Spinal cord (tissue), 10 donors: ENCODE measurements around the gene ZFYVE28. TPM values are rescaled to one million over a fixed set of nuclear protein-coding genes. Genes with fewer than 3 reads are reported as not detected.

Experiments used
- DNase-seq, 6 donors: peaks; one replicate each; pipeline versions ENCODE4 v3.0.0 to v3.0.0-alpha.2; 2013 to 2015; ENCODE audit warnings: low spot score in 6 of 6, low read depth in 4 of 6
- H3K27ac ChIP-seq: one replicate; pipeline ENCODE4 v1.5.1; 2013; ENCODE audit warnings: low read depth, low read length, control low read depth
- H3K27me3 ChIP-seq: one replicate; pipeline ENCODE4 v1.6.1; 2013; ENCODE audit warnings: low read length; ENCODE audit not compliant: control insufficient read depth, insufficient read depth
- H3K36me3 ChIP-seq: one replicate; pipeline ENCODE4 v1.6.1; 2013; ENCODE audit warnings: low read length; ENCODE audit not compliant: control insufficient read depth, insufficient read depth
- H3K4me1 ChIP-seq: one replicate; pipeline ENCODE4 v1.6.1; 2013; ENCODE audit warnings: low read length; ENCODE audit not compliant: control insufficient read depth, insufficient read depth
- H3K4me3 ChIP-seq: one replicate; pipeline ENCODE4 v1.5.1; 2013; ENCODE audit warnings: low read depth, low read length, control low read depth
- H3K9me3 ChIP-seq: one replicate; pipeline ENCODE4 v1.6.1; 2013; ENCODE audit warnings: low read length; ENCODE audit not compliant: control insufficient read depth, insufficient read depth
- WGBS: methylation state at CpG from one replicate; pipeline ENCODE4 v1.1.5; 2013; ENCODE audit warnings: missing lambda C conversion rate; ENCODE audit not compliant: insufficient coverage; 5-methylcytosine and 5-hydroxymethylcytosine counted together
- polyA plus RNA-seq, 2 donors: library from polyadenylated mRNA; unstranded; fragments of 120-200 nt; gene quantifications; one replicate each; pipeline ENCODE4 v1.2.1, GENCODE V29; 2013; ENCODE audit not compliant: insufficient read length in 2 of 2
- total RNA-seq, 2 donors: library from RNA; depleted of rRNA in 1 of 2; stranded (reverse); fragments of 120-200 nt in 1 of 2; fragments of >200 nt in 1 of 2; gene quantifications; one replicate each; pipeline versions ENCODE4 v1.2.3 to v1.2.4, GENCODE V29; 2013 to 2014
- donor health status: healthy.

Gene ZFYVE28
- total and polyA plus RNA-seq, 4 donors: 7.9 to 13.9 (median 9.8) TPM

GRCh38 chr4:2458546-2459491 lies 40.4 kb upstream of the ZFYVE28 start:
- Histone ChIP-seq H3K27me3 (no peaks in the 10 kb centered on the region), H3K4me3 (no peak overlapping the region), H3K27ac (no peak overlapping the region), H3K9me3 (no peaks in the 10 kb centered on the region), H3K4me1 (peaks cover 23% of the 10 kb centered on the region), H3K36me3 (peaks cover 25% of the 10 kb centered on the region)
- WGBS: 87% methylated on average over 38 of the region's 38 CpGs
- DNase-seq: no peak

GRCh38 chr4:2457481-2458295 lies 39.2 kb upstream of the ZFYVE28 start:
- DNase-seq: no peak
- 82% methylated on average over 20 of the region's 24 CpGs for WGBS
- no peak overlapping the region for H3K27ac ChIP-seq

GRCh38 chr4:2451821-2452785 lies 33.7 kb upstream of the ZFYVE28 start:
- H3K9me3 ChIP-seq: no peaks in the 10 kb centered on the region
- WGBS: 79% methylated on average over 23 of the region's 25 CpGs
- DNase-seq: no peak
- H3K4me3 ChIP-seq: no peak overlapping the region
- H3K27me3 ChIP-seq: no peaks in the 10 kb centered on the region
- no peak overlapping the region for H3K27ac ChIP-seq
- H3K36me3 ChIP-seq: peaks cover 6% of the 10 kb centered on the region
- H3K4me1 ChIP-seq: no peaks in the 10 kb centered on the region

More at GRCh38 chr4:2457481-2458295, 39.2 kb upstream of the ZFYVE28 start:
- H3K9me3 ChIP-seq: no peaks in the 10 kb centered on the region
- H3K4me3 ChIP-seq: no peak overlapping the region
- H3K4me1 ChIP-seq: peaks cover 15% of the 10 kb centered on the region
- H3K36me3 ChIP-seq: peaks cover 25% of the 10 kb centered on the region
- H3K27me3 ChIP-seq: no peaks in the 10 kb centered on the region

GRCh38 chr4:2451036-2451520 lies 32.6 kb upstream of the ZFYVE28 start:
- peaks cover 6% of the 10 kb centered on the region for H3K36me3 ChIP-seq
- WGBS: 81% methylated on average over 9 of the region's 10 CpGs
- H3K4me3 ChIP-seq: no peak overlapping the region

GRCh38 chr4:2450394-2451035 lies 32.1 kb upstream of the ZFYVE28 start:
- H3K27ac ChIP-seq: no peak overlapping the region
- no peak for DNase-seq
- H3K4me1 ChIP-seq: no peaks in the 10 kb centered on the region
- no peaks in the 10 kb centered on the region for H3K27me3 ChIP-seq
- no peaks in the 10 kb centered on the region for H3K9me3 ChIP-seq
- no peak overlapping the region for H3K4me3 ChIP-seq
- 87% methylated on average over 16 of the region's 16 CpGs for WGBS
- H3K36me3 ChIP-seq: peaks cover 6% of the 10 kb centered on the region

More at GRCh38 chr4:2451036-2451520, 32.6 kb upstream of the ZFYVE28 start:
- no peaks in the 10 kb centered on the region for H3K4me1 ChIP-seq
- no peaks in the 10 kb centered on the region for H3K9me3 ChIP-seq
- DNase-seq: no peak
- H3K27ac ChIP-seq: no peak overlapping the region
- no peaks in the 10 kb centered on the region for H3K27me3 ChIP-seq

- 90% methylated on average over 27 of the region's 27 CpGs for whole genome bisulfite sequencing
- Histone ChIP-seq H3K27me3 (no peaks in the 10 kb centered on the region), H3K27ac (no peak overlapping the region), H3K9me3 (no peaks in the 10 kb centered on the region), H3K4me3 (no peak overlapping the region), H3K4me1 (no peaks in the 10 kb centered on the region), H3K36me3 (peaks cover 10% of the 10 kb centered on the region)
- no peak for DNase-seq
Measured at GRCh38 chr4:2449511-2450392, 31.3 kb upstream of the ZFYVE28 start.

GRCh38 chr4:2449051-2449450 lies 30.6 kb upstream of the ZFYVE28 start:
- Histone ChIP-seq H3K9me3 (no peaks in the 10 kb centered on the region), H3K4me1 (no peaks in the 10 kb centered on the region), H3K36me3 (peaks cover 10% of the 10 kb centered on the region), H3K4me3 (no peak overlapping the region), H3K27ac (no peak overlapping the region), H3K27me3 (no peaks in the 10 kb centered on the region)
- DNase-seq: no peak
- 90% methylated on average over 11 of the region's 11 CpGs for WGBS

- no peaks in the 10 kb centered on the region for H3K9me3 ChIP-seq
- H3K4me3 ChIP-seq: no peak overlapping the region
- no peak overlapping the region for H3K27ac ChIP-seq
- WGBS: 90% methylated on average over 7 of the region's 7 CpGs
- H3K4me1 ChIP-seq: no peaks in the 10 kb centered on the region
- no peaks in the 10 kb centered on the region for H3K27me3 ChIP-seq
- DNase-seq: no peak
- peaks cover 10% of the 10 kb centered on the region for H3K36me3 ChIP-seq
Measured at GRCh38 chr4:2448589-2448988, 30.1 kb upstream of the ZFYVE28 start.
